Cardiac fibroblast (primary cell): ENCODE data around the gene UNC13D.

Source experiments
- DNase-seq, 2 donors: peaks; one replicate each; pipeline versions ENCODE4 v3.0.0 to v3.0.0-alpha.2; 2010; ENCODE audit warnings: low read depth in 2 of 2
- H3K4me3 ChIP-seq, 2 donors: replicated peaks in 1 of 2; 1 replicate in 1 of 2; 2 replicates in 1 of 2; pipeline ENCODE4 v1.5.1; 2011; ENCODE audit warnings: low read depth in 2 of 2, low read length in 2 of 2, mild to moderate bottlenecking in 2 of 2, moderate library complexity in 1 of 2
- CTCF ChIP-seq: IDR thresholded peaks from one replicate; pipeline ENCODE4 v1.5.1; 2011; ENCODE audit warnings: low read depth, mild to moderate bottlenecking, low read length, inconsistent platforms

Gene UNC13D

GRCh38 chr17:75777296-75777922 is 66.8 kb downstream of the UNC13D start:
- no peak for TF ChIP-seq CTCF
- peak; percentile 30 to 55 for DNase-seq

More at GRCh38 chr17:75777296-75777922, 66.8 kb downstream of the UNC13D start:
- H3K4me3 ChIP-seq, result peak overlapping the region; percentile 83 to 90
